Uterus (tissue), 2 donors: ENCODE results near the gene CDKN2A.

Experiments used
- POLR2A ChIP-seq, 2 donors: fragments of 450-650 bp; IDR thresholded peaks; one replicate each; pipeline ENCODE4 v1.6.1; 2016; ENCODE audit warnings: antibody characterized with exemption in 2 of 2, mild to moderate bottlenecking in 1 of 2, moderate library complexity in 1 of 2
- TF ChIP-seq, protein P1 (sequence below), 4 experiments: fragments of 200-600 bp in 2 of 4; fragments of 450-650 bp in 2 of 4; sonication (generic) in 2 of 4; IDR thresholded peaks; one replicate each; pipeline ENCODE4 v1.5.1; 2016 to 2019; ENCODE audit warnings: antibody characterized with exemption in 4 of 4, mild to moderate bottlenecking in 2 of 4, moderate library complexity in 1 of 4

DNA sequence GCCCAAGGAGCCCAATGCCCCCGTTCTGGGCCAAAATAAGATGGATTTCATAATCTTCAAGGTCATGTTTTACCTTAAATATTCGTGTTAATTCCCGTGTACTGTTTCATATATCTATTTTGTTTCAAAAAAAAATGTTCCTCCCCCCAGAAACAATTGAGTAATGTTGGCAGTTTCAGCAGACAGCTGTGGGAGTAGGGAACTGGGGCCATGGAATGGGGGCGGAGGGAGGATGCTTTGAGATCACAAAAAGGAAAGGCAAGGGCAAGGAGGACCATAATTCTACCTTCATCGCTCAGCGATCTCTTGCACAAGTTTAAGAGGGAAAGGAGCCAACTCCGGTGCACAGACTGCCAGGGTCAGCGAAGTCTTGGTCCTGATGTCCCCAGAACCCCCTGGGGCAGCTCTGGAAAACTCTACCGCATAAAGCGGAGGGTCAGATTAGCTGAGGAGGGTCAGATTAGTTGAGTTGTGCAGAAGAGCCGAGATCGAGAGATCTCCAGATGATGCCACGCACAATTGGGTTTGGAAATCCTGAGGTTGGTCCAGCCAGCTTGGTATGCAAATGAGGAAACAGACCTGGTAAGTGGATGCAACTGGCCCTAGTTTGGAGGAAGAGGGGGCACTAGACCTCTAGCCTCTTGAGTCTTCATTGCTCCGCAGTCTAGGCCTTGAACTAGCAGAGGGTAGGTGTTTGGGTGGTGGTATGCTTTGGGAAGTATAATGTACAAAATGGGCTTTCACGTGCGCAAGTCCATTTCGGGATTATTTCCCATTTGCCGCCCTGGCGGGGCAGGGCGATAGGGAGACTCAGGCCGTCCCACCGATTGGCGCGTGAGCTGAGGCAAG, 24.0 kb downstream of the CDKN2A start:
- TF ChIP-seq, protein P1, sequence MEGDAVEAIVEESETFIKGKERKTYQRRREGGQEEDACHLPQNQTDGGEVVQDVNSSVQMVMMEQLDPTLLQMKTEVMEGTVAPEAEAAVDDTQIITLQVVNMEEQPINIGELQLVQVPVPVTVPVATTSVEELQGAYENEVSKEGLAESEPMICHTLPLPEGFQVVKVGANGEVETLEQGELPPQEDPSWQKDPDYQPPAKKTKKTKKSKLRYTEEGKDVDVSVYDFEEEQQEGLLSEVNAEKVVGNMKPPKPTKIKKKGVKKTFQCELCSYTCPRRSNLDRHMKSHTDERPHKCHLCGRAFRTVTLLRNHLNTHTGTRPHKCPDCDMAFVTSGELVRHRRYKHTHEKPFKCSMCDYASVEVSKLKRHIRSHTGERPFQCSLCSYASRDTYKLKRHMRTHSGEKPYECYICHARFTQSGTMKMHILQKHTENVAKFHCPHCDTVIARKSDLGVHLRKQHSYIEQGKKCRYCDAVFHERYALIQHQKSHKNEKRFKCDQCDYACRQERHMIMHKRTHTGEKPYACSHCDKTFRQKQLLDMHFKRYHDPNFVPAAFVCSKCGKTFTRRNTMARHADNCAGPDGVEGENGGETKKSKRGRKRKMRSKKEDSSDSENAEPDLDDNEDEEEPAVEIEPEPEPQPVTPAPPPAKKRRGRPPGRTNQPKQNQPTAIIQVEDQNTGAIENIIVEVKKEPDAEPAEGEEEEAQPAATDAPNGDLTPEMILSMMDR (IDR thresholded peaks at IDR 0.05), result no peak
- no peak for TF ChIP-seq POLR2A (IDR thresholded peaks at IDR 0.05)
